Measurements from ENCODE around the gene TRMT61A. TPM values are rescaled to one million over a fixed set of nuclear protein-coding genes. Genes with fewer than 3 reads are reported as not detected.

The TRMT61A gene
- total and polyA plus RNA-seq, 10 of the 15 experiments (the other 5 are each of a cell fraction or from before 2014, with no cell fraction given): 0.11 to 21.9 (median 11.4) TPM

DNA sequence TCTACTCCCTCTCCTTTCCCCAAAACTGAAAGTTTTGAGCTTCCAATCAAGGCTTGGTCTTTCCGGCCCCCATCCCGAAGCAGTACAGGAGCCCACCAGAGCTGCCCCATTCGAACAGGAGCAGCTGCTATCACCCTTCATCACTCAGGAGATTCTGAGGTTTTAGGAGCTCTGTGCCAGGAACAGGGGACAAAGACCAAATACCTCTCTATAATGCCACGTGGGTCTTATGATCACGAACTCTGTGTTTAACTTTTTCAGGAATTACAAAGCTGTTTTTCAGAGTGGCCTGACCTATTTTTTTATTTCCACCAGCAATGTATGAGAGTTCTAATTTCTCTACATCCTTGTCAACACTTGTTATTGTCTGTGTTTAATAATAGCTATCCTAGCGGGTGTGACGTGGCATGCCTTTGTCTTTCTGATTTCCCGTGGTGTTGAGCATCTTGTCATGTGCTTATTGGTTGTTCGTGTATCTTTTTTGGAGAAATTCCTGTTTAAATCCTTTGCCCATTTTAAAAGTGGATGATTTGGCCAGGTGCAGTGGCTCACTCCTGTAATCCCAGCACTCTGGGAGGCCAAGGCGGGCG is 55.4 kb downstream of the TRMT61A start:
- SMC1A ChIA-PET (ENCODE audit: uncharacterized antibody, unreplicated experiment): no interaction called here
- no TSS peak for BruUV-seq (replicated peaks)
- Histone ChIP-seq H3K4me2 (ENCODE audit: control insufficient read depth, insufficient read depth) (no peak overlapping the region), H3K4me1 (ENCODE audit: control insufficient read depth, insufficient read depth, low read length) (no peaks in the 10 kb centered on the region), H3K79me2 (ENCODE audit: control insufficient read depth, insufficient read depth, low read length) (no peaks in the 10 kb centered on the region), H3K36me3 (ENCODE audit: control insufficient read depth in 2 of 2, insufficient read depth in 2 of 2, low read length in 1 of 2) (peaks cover 1 to 6% of the 10 kb centered on the region in 2 experiments; a peak in 3 of 4 replicates), H3K27me3 (replicated peaks in 1 of 2; ENCODE audit: control insufficient read depth in 2 of 2, insufficient read depth in 2 of 2, low read length in 1 of 2) (no peaks in the 10 kb centered on the region), H3K4me3 (no peak overlapping the region), H2AFZ (ENCODE audit: control insufficient read depth, low read depth, low read length) (no peak overlapping the region), H4K20me1 (ENCODE audit: control insufficient read depth, insufficient read depth) (no peaks in the 10 kb centered on the region), H3K27ac (ENCODE audit: control insufficient read depth, insufficient read depth) (no peak overlapping the region), H3K9me3 (replicated peaks; ENCODE audit: control insufficient read depth, insufficient read depth, low read length) (no peaks in the 10 kb centered on the region), H3K9ac (ENCODE audit: control insufficient read depth, insufficient read depth, low read length) (no peak overlapping the region)
- CTCF ChIA-PET: no interaction called here
- in situ Hi-C loops (cut with MboI) (no loop called here), intact Hi-C loops (cut with micrococcal nuclease; ENCODE audit: unreplicated experiment) (no loop called here)
- RAD21 ChIA-PET (ENCODE audit: unreplicated experiment): no interaction called here
- WGBS (ENCODE audit: insufficient coverage, insufficient replicate concordance, low lambda C conversion rate, missing lambda C conversion rate): 95% methylated on average over 11 of the region's 11 CpGs
- no peak for ATAC-seq
- TF ChIP-seq RELA (IDR thresholded peaks at IDR 0.05; ENCODE audit: borderline replicate concordance, partially characterized antibody) (no peak), RFX5 (IDR thresholded peaks at IDR 0.05; ENCODE audit: low read depth, low read length) (no peak), KAT2A (conservative IDR thresholded peaks at IDR 0.05; ENCODE audit: control insufficient read depth, low read depth, low read length) (no peak), ZSCAN29 (IDR thresholded peaks at IDR 0.05) (no peak), EZH2 (IDR thresholded peaks at IDR 0.05; ENCODE audit: borderline replicate concordance, control insufficient read depth, low read depth, low read length) (no peak), POU2F2 (IDR thresholded peaks at IDR 0.05; ENCODE audit: borderline replicate concordance, low read depth, low read length) (no peak), GATAD2B (conservative IDR thresholded peaks at IDR 0.05; ENCODE audit: low read depth) (no peak), RB1 (IDR thresholded peaks at IDR 0.05; ENCODE audit: borderline replicate concordance) (no peak), IRF4 (IDR thresholded peaks at IDR 0.05; ENCODE audit: low read depth, low read length) (no peak), FOS (IDR thresholded peaks at IDR 0.05; ENCODE audit: borderline replicate concordance, extremely low read depth, insufficient read length) (no peak), EED (IDR thresholded peaks at IDR 0.05; ENCODE audit: low read depth) (no peak)
- TF ChIP-seq, protein P1, sequence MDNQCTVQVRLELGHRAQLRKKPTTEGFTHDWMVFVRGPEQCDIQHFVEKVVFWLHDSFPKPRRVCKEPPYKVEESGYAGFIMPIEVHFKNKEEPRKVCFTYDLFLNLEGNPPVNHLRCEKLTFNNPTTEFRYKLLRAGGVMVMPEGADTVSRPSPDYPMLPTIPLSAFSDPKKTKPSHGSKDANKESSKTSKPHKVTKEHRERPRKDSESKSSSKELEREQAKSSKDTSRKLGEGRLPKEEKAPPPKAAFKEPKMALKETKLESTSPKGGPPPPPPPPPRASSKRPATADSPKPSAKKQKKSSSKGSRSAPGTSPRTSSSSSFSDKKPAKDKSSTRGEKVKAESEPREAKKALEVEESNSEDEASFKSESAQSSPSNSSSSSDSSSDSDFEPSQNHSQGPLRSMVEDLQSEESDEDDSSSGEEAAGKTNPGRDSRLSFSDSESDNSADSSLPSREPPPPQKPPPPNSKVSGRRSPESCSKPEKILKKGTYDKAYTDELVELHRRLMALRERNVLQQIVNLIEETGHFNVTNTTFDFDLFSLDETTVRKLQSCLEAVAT (IDR thresholded peaks at IDR 0.05): no peak
- TF ChIP-seq, protein P2, sequence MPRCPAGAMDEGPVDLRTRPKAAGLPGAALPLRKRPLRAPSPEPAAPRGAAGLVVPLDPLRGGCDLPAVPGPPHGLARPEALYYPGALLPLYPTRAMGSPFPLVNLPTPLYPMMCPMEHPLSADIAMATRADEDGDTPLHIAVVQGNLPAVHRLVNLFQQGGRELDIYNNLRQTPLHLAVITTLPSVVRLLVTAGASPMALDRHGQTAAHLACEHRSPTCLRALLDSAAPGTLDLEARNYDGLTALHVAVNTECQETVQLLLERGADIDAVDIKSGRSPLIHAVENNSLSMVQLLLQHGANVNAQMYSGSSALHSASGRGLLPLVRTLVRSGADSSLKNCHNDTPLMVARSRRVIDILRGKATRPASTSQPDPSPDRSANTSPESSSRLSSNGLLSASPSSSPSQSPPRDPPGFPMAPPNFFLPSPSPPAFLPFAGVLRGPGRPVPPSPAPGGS (IDR thresholded peaks at IDR 0.05; ENCODE audit: borderline replicate concordance, insufficient read depth, low read depth, low read length, poor library complexity, severe bottlenecking): no peak
- TF ChIP-seq, protein P3, sequence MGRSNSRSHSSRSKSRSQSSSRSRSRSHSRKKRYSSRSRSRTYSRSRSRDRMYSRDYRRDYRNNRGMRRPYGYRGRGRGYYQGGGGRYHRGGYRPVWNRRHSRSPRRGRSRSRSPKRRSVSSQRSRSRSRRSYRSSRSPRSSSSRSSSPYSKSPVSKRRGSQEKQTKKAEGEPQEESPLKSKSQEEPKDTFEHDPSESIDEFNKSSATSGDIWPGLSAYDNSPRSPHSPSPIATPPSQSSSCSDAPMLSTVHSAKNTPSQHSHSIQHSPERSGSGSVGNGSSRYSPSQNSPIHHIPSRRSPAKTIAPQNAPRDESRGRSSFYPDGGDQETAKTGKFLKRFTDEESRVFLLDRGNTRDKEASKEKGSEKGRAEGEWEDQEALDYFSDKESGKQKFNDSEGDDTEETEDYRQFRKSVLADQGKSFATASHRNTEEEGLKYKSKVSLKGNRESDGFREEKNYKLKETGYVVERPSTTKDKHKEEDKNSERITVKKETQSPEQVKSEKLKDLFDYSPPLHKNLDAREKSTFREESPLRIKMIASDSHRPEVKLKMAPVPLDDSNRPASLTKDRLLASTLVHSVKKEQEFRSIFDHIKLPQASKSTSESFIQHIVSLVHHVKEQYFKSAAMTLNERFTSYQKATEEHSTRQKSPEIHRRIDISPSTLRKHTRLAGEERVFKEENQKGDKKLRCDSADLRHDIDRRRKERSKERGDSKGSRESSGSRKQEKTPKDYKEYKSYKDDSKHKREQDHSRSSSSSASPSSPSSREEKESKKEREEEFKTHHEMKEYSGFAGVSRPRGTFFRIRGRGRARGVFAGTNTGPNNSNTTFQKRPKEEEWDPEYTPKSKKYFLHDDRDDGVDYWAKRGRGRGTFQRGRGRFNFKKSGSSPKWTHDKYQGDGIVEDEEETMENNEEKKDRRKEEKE (IDR thresholded peaks at IDR 0.05): no peak
- TF ChIP-seq, protein P4, sequence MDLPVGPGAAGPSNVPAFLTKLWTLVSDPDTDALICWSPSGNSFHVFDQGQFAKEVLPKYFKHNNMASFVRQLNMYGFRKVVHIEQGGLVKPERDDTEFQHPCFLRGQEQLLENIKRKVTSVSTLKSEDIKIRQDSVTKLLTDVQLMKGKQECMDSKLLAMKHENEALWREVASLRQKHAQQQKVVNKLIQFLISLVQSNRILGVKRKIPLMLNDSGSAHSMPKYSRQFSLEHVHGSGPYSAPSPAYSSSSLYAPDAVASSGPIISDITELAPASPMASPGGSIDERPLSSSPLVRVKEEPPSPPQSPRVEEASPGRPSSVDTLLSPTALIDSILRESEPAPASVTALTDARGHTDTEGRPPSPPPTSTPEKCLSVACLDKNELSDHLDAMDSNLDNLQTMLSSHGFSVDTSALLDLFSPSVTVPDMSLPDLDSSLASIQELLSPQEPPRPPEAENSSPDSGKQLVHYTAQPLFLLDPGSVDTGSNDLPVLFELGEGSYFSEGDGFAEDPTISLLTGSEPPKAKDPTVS (IDR thresholded peaks at IDR 0.05; ENCODE audit: low read depth, low read length): no peak
- no peak for FAIRE-seq
- DNase-seq (ENCODE audit: low read depth, low spot score): no peak
- POLR2A ChIA-PET: interaction anchor here (0.6 kb wide), 1 partner anchor 8 kb away, joined by 3 read pairs; no protein-coding TSS in a partner anchor
